ENCODE measurements around the gene ZSWIM3.
A peak's percentile ranks its signal among the peaks of the same experiment; 100 is the strongest.

ZSWIM3 gene

DNA sequence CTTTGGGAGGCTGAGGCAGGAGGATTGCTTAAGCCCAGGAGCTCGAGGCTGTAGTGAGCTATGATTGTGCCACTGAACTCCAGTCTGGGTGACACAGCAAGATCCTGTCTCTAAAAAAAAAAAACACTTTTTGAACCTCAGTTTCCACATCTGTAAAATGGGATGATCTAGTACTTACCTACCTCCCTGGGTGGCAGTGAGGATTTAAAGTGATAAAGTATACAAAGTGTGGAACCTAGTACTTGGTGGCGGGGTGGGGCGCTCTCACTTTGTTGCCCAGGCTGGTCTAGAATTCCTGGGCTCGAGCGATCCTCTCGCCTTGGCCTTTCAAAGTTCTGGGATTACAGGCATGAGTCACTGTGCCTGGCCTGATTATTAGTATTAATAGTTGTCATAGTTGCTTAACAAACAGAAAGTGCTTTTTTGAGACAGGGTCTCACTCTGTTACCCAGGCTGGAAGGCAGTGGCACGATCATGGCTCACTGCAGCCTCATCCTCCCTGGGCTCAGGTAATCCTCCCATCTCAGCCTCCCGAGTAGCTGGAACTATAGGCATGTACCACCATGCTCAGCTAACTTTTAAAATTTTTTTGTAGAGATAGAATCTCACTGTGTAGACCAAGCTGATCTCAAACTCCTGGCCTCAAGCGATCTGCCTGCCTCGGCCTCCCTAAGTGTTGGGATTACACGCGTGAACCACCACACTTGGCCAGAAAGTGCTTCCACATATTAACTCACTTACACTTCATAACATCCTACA, 61.5 kb downstream of the ZSWIM3 start:
- Histone ChIP-seq H3K4me3 (ENCODE audit: low read length) (no peak overlapping the region), H3K36me3 (ENCODE audit: control insufficient read depth, insufficient read depth, low read length, severe bottlenecking) (no peaks in the 10 kb centered on the region), H3K9me3 (ENCODE audit: control insufficient read depth, low read length) (no peaks in the 10 kb centered on the region), H3K4me1 (ENCODE audit: control insufficient read depth, insufficient read depth, low read length) (peaks cover 43% of the 10 kb centered on the region), H3K27me3 (replicated peaks; ENCODE audit: control insufficient read depth, insufficient read depth, low read length) (no peaks in the 10 kb centered on the region), H3K9ac (ENCODE audit: low read length) (peak overlapping the region; percentile 66)
- no peak for DNase-seq (ENCODE audit: low read depth)

DNA sequence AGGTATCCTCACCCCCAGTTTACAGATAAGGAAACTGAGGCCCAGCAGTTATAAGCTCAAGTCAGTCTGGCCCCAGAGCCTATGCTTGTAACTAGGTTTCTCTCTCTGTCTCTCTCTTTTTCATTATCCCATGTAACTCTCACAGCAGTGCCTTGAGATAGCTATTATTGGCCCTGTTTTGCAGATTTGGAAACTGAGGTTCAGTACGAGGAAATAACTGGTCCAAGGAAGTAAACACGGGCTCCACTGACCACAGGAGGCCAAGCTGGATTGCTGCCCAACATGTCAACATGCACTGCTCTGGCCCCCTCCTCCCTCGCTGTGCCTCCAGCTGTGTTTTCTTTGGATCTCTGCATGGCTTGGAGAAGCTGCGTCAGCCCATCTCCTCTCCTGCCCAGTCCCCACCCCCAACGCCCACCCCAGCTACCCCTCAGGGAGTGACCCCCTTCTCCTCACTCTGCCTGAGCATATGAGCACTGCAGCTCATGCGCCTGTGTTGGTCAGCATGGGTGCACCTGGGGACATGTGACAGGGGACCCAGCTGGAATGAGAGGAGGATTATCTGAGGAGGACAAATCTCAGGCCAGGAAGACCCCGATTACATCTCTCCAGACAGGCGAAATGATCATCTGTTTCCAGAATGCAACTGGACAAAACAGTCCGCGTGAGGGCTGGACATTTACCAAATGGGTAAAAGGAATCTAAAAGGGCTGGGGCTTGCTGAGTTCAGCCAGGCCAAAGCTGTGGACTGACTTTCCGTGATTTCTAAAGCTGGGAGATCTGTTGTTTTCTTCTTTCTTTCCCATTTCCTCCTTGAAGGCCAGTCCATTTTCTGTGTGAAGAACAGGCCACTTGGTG, 62.4 kb downstream of the ZSWIM3 start:
- H3K9ac ChIP-seq (ENCODE audit: low read length), result peak overlapping the region; percentile 83
- H3K27me3 ChIP-seq (replicated peaks; ENCODE audit: control insufficient read depth, insufficient read depth, low read length), result no peaks in the 10 kb centered on the region
- H3K36me3 ChIP-seq (ENCODE audit: control insufficient read depth, insufficient read depth, low read length, severe bottlenecking), result no peaks in the 10 kb centered on the region
- DNase-seq (ENCODE audit: low read depth), result peak; percentile 47
- H3K4me3 ChIP-seq (ENCODE audit: low read length), result peak overlapping the region; percentile 53
- H3K9me3 ChIP-seq (ENCODE audit: control insufficient read depth, low read length), result no peaks in the 10 kb centered on the region
- peaks cover 50% of the 10 kb centered on the region for H3K4me1 ChIP-seq (ENCODE audit: control insufficient read depth, insufficient read depth, low read length)

DNA sequence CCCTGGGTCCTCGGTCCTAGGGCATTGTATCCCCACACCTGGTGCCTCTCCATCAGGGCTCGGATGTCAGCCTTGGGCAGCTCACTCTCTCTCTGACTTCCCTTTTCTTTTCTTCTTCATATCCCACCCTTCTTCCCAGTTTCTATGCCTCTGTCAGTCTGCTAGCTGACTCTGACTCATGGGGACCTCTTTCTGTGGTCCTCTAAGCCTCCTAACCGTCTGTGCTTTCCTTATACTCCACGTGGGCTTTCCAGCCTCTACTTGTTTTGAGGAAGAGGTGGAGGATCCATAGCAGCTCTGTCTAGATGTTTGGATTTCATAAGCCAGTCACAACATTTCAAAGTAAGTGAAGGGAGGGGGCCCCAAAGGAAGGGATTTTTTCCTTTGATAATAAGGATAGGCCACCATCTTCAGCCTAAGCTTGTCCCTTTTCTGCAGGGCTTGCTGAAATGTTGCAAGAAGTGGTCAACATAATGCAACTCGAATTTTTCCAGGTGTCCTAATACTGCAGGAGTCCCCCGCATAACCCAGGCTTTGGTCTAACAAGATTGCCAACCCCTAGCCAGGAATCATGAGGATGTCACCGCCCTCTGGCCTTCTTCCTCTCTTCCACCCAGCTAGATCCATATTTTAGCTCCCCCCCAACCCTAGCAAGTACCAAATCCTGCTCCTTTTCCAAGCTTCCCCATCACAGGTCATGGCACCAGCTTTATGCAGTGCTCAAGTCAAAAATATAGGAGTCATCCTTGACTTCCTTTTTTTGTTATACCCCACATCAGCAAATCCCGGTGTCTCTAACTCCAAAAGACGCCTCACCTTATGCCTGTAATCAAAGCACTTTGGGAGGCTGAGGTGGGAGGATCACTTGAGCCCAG, 63.3 kb downstream of the ZSWIM3 start:
- Histone ChIP-seq H3K4me3 (ENCODE audit: low read length) (peak overlapping the region; percentile 53), H3K4me1 (ENCODE audit: control insufficient read depth, insufficient read depth, low read length) (peaks cover 56% of the 10 kb centered on the region), H3K36me3 (ENCODE audit: control insufficient read depth, insufficient read depth, low read length, severe bottlenecking) (no peaks in the 10 kb centered on the region), H3K9me3 (ENCODE audit: control insufficient read depth, low read length) (no peaks in the 10 kb centered on the region), H3K9ac (ENCODE audit: low read length) (peak overlapping the region; percentile 83), H3K27me3 (replicated peaks; ENCODE audit: control insufficient read depth, insufficient read depth, low read length) (no peaks in the 10 kb centered on the region)
- no peak for DNase-seq (ENCODE audit: low read depth)

DNA sequence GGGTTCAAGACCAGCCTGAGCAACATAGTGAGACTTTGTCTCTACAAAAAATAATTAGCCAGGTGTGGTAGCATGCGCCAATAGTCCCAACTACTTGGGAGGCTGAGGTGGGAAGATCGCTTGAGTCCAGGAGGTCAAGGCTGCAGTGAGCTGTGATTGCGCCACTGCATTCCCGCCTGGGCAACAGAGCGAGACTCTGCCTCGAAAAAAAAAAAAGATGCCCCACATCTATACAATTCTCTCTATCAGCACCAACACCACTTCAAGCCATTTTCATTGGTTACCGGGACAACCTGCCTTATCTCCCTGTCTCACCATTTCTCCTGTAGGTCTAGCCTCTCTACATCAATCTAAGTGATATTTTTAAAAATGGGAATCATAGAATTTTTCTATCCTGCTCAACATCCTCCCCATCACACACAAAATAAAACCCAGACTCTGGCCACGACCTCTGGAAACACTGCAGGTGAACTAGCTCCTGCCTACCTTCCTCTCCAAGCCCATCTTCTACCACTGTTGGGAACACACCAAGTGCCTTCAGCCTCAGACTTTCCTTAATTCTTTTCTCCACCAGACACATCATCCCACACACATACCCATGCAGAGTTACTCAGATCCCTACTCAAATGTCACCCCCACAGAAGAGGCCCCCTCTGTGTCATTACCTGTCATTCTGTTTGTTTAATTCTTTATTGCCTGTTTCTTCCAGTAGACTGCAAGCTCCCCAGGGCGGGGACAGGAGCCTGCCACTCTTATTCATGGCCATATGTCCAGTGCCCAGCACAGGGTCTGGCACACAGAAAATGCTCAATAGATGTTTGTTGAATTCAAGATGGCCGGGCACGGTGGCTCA, 64.1 kb downstream of the ZSWIM3 start:
- H3K4me1 ChIP-seq (ENCODE audit: control insufficient read depth, insufficient read depth, low read length), result peaks cover 59% of the 10 kb centered on the region
- no peaks in the 10 kb centered on the region for H3K27me3 ChIP-seq (replicated peaks; ENCODE audit: control insufficient read depth, insufficient read depth, low read length)
- no peak for DNase-seq (ENCODE audit: low read depth)
- no peaks in the 10 kb centered on the region for H3K36me3 ChIP-seq (ENCODE audit: control insufficient read depth, insufficient read depth, low read length, severe bottlenecking)
- no peak overlapping the region for H3K4me3 ChIP-seq (ENCODE audit: low read length)
- no peak overlapping the region for H3K9ac ChIP-seq (ENCODE audit: low read length)
- H3K9me3 ChIP-seq (ENCODE audit: control insufficient read depth, low read length), result no peaks in the 10 kb centered on the region

GRCh38 chr20:45924391-45925261, 67.2 kb downstream of the ZSWIM3 start:
- Histone ChIP-seq H3K9ac (ENCODE audit: low read length) (peak overlapping the region; percentile 69), H3K4me3 (ENCODE audit: low read length) (peak overlapping the region; percentile 60), H3K9me3 (ENCODE audit: control insufficient read depth, low read length) (no peaks in the 10 kb centered on the region), H3K4me1 (ENCODE audit: control insufficient read depth, insufficient read depth, low read length) (peaks cover 38% of the 10 kb centered on the region), H3K36me3 (ENCODE audit: control insufficient read depth, insufficient read depth, low read length, severe bottlenecking) (no peaks in the 10 kb centered on the region), H3K27me3 (replicated peaks; ENCODE audit: control insufficient read depth, insufficient read depth, low read length) (no peaks in the 10 kb centered on the region)
- DNase-seq (ENCODE audit: low read depth), result peak; percentile 40

- Histone ChIP-seq H3K27me3 (replicated peaks; ENCODE audit: control insufficient read depth, insufficient read depth, low read length) (no peaks in the 10 kb centered on the region), H3K4me1 (ENCODE audit: control insufficient read depth, insufficient read depth, low read length) (peaks cover 26% of the 10 kb centered on the region), H3K36me3 (ENCODE audit: control insufficient read depth, insufficient read depth, low read length, severe bottlenecking) (no peaks in the 10 kb centered on the region), H3K4me3 (ENCODE audit: low read length) (no peak overlapping the region), H3K9me3 (ENCODE audit: control insufficient read depth, low read length) (no peaks in the 10 kb centered on the region), H3K9ac (ENCODE audit: low read length) (peak overlapping the region; percentile 0)
- DNase-seq (ENCODE audit: low read depth), result no peak
These were observed 68.5 kb downstream of the ZSWIM3 start for GRCh38 chr20:45925821-45926506.

DNA sequence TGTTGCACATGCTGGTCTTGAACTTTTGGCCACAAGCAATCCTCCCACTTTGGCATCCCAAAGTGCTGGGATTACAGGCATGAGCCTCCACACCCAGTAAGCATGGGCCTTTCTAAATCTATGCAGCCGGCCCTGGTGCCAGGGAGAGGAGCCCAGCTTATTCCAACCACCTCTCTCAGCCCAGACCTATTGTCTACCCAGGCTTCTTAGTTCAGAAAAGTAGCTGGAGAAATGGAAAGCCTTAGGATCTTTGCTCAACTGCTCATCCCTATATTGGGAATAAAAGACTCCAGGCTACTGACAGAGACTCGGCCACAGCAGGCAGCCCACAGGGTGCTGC, 69.3 kb downstream of the ZSWIM3 start:
- Histone ChIP-seq H3K4me3 (ENCODE audit: low read length) (no peak overlapping the region), H3K9me3 (ENCODE audit: control insufficient read depth, low read length) (no peaks in the 10 kb centered on the region), H3K27me3 (replicated peaks; ENCODE audit: control insufficient read depth, insufficient read depth, low read length) (no peaks in the 10 kb centered on the region), H3K9ac (ENCODE audit: low read length) (no peak overlapping the region), H3K36me3 (ENCODE audit: control insufficient read depth, insufficient read depth, low read length, severe bottlenecking) (no peaks in the 10 kb centered on the region), H3K4me1 (ENCODE audit: control insufficient read depth, insufficient read depth, low read length) (peaks cover 25% of the 10 kb centered on the region)
- DNase-seq (ENCODE audit: low read depth), result no peak

DNA sequence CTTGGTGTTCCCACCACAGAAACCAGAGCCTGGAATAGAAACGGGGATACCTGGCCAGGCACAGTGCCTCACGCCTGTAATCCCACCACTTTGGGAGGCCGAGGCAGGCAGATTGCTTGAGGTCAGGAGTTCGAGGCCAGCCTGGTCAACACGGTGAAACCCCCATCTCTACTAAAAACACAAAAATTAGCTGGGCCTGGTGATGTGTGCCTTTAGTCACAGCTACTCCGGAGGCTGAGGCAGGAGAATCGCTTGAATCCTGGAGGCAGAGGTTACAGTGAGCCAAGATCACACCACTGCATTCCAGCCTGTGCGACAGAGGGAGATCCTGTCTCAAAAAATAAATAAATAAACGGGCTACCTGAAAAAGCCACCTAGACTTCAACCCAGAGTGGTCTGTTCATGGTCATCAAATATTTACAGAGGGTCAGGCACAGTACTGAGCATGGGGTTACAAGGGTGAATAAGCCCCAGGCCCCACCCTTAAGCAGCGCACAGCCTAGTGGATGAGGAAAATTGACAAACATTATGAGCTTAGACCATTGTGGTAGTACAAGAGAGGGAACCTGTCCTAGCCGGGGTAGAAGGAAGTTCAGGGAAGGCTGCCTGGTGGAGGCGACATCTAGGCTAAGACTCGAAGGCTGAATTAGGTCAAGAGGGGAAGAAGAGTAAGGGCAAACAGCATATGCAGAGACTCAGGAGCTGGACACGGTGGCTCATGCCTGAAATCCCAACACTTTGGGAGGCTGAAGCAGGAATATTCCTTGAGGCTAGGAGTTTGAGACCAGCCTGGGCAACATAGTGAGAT, 69.9 kb downstream of the ZSWIM3 start:
- Histone ChIP-seq H3K4me1 (ENCODE audit: control insufficient read depth, insufficient read depth, low read length) (peaks cover 22% of the 10 kb centered on the region), H3K9ac (ENCODE audit: low read length) (no peak overlapping the region), H3K4me3 (ENCODE audit: low read length) (no peak overlapping the region), H3K36me3 (ENCODE audit: control insufficient read depth, insufficient read depth, low read length, severe bottlenecking) (no peaks in the 10 kb centered on the region), H3K9me3 (ENCODE audit: control insufficient read depth, low read length) (no peaks in the 10 kb centered on the region), H3K27me3 (replicated peaks; ENCODE audit: control insufficient read depth, insufficient read depth, low read length) (no peaks in the 10 kb centered on the region)
- no peak for DNase-seq (ENCODE audit: low read depth)

Data from adipocyte (in vitro differentiated cells).